Activated naive CD8-positive, alpha-beta T cell treated with anti-CD3 and anti-CD28 coated beads for 36 hours (primary cell): ENCODE results near the gene CASKIN1. TPM values are rescaled to one million over a fixed set of nuclear protein-coding genes. Genes with fewer than 3 reads are reported as not detected.
A peak's percentile ranks its signal among the peaks of the same experiment; 100 is the strongest.
"Not testable (repeated sequence)": the region's sequence is repeated elsewhere in the genome, so short reads cannot be mapped to it uniquely, and the experiment has no call there.

Experiments used
- DNase-seq: peaks from one replicate; pipeline ENCODE4 v3.0.0; 2021
- H3K27ac Mint-ChIP-seq: one replicate; pipeline ENCODE4 v1.8.0; 2022; ENCODE audit warnings: mild to moderate bottlenecking, moderate library complexity, mixed read lengths
- H3K27me3 Mint-ChIP-seq: one replicate; pipeline ENCODE4 v1.8.0; 2022; ENCODE audit warnings: mild to moderate bottlenecking, mixed read lengths
- H3K36me3 Mint-ChIP-seq: one replicate; pipeline ENCODE4 v1.8.0; 2021; ENCODE audit warnings: mild to moderate bottlenecking, mixed read lengths
- H3K4me1 Mint-ChIP-seq: one replicate; pipeline ENCODE4 v1.8.0; 2021; ENCODE audit warnings: mixed read lengths
- H3K4me3 Mint-ChIP-seq: one replicate; pipeline ENCODE4 v1.8.0; 2022; ENCODE audit warnings: mild to moderate bottlenecking, moderate library complexity, mixed read lengths
- H3K9me3 Mint-ChIP-seq: one replicate; pipeline ENCODE4 v1.8.0; 2022; ENCODE audit warnings: mixed read lengths
- total RNA-seq, 2 experiments: library from RNA; stranded (reverse); gene quantifications; one replicate each; pipeline ENCODE4 v1.2.3, GENCODE V29; 2021

CASKIN1 gene
- total RNA-seq, 2 experiments from 2014 or later: 1.8 to 3.4 TPM

DNA sequence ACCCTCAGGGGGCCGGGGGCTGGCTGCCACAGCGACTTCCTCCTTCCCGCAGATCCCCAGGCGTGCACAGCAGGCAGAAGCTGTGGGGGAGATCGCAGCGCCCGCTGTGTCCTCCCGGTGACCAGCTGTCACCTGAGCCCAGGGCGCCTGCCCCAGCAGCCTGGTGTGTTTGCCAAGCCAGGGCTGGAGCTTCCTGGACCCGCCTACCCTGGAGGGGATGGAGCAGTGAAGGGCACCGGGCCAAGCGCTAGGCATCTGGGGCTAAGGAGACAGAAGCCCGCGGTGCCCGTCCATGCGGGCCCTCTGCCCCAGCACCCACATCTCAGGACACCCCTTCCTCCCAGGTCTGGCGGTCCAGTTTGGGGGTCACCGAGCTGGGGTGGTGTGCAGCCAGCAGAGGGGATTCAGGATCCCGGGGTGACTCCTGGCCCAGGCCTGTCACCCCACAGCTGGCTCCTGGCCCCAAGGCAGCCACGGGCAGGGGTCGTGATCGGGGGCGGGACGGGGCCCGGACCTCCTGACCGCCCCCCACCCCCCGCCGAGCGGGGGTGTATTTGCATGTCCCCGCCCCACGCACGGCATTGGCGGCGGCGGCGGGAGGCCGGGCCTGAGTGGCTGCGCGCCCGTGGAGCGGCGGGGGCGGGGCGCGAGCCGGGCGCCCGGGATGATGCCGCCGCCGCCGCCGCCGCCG is 48.3 kb downstream of the CASKIN1 start, which contains the start of gene RAB26:
Gene RAB26, plus strand, starts transcription at position 645 of the 691 bp plus-strand sequence. CDS start 159 bp downstream, outside the sequence.
- Mint-ChIP-seq H3K36me3 (peaks cover 18% of the 10 kb centered on the region), H3K4me1 (peaks cover 23% of the 10 kb centered on the region), H3K9me3 (no peaks in the 10 kb centered on the region), H3K4me3 (peak within 1 kb of the TSS; percentile 34), H3K27me3 (peaks cover 3% of the 10 kb centered on the region), H3K27ac (peak within 1 kb of the TSS; percentile 45)
- DNase-seq: peak; percentile 65

- no peak for DNase-seq
- Mint-ChIP-seq H3K9me3 (no peaks in the 10 kb centered on the region), H3K4me1 (peaks cover 18% of the 10 kb centered on the region), H3K27ac (peak overlapping the region; percentile 48), H3K27me3 (peaks cover 3% of the 10 kb centered on the region), H3K4me3 (no peak overlapping the region), H3K36me3 (peaks cover 11% of the 10 kb centered on the region)
Observed at GRCh38 chr16:2147378-2147777, 49.0 kb downstream of the CASKIN1 start.

- no peaks in the 10 kb centered on the region for H3K27me3 Mint-ChIP-seq
Observed at GRCh38 chr16:2145843-2146242, 50.6 kb downstream of the CASKIN1 start.

GRCh38 chr16:2143878-2144485 is 52.4 kb downstream of the CASKIN1 start:
- peaks cover 2% of the 10 kb centered on the region for H3K4me1 Mint-ChIP-seq
- no peak overlapping the region for H3K27ac Mint-ChIP-seq
- DNase-seq: no peak
- no peaks in the 10 kb centered on the region for H3K27me3 Mint-ChIP-seq
- H3K4me3 Mint-ChIP-seq: no peak overlapping the region
- no peaks in the 10 kb centered on the region for H3K9me3 Mint-ChIP-seq
- no peaks in the 10 kb centered on the region for H3K36me3 Mint-ChIP-seq

More at GRCh38 chr16:2145843-2146242, 50.6 kb downstream of the CASKIN1 start:
- DNase-seq: no peak
- Mint-ChIP-seq H3K36me3 (no peaks in the 10 kb centered on the region), H3K4me3 (no peak overlapping the region), H3K4me1 (peaks cover 8% of the 10 kb centered on the region), H3K9me3 (no peaks in the 10 kb centered on the region), H3K27ac (no peak overlapping the region)

DNA sequence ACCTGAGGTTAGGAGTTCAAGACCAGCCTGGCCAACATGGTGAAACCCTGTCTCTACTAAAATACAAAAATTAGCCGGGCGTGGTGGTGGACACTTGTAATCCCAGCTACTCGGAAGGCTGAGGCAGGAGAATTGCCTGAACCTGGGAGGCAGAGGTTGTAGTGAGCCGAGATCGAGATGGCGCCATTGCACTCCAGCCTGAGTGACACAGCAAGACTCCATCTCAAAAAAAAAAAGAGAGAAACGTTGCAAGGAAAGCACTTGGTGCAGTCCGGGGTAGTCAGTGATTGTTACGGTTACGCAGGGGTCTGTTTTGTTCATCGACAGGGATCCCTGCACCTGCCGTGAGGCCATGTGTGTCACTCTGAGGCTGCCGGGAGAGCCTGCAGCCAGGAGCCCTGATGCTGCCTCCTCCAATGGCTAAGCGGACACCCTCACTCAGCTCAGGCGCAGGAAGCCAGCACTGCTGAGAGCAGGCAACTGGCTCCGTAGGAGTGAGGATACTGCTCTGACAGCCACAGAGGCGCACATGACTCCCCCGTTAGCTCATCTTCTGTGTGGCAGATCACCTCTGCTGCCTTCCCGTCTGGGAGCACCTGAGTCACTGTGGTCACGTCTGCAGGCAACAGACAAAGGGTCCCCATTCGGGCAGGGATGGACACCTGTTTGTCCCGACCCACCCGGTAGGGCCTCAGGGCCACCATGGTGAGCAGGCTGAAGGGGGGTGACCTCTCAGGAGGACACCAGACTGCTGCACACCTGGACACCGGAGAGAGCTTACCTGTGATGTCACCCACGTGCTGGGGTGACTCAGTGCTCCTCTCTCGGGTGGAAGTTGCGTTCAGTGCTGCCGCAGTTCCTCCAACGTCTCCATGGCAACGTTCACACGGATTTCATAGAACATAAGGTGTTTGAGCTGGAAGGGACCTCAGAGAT is 53.2 kb downstream of the CASKIN1 start:
- H3K27ac Mint-ChIP-seq: no peak overlapping the region
- no peak overlapping the region for H3K4me3 Mint-ChIP-seq
- no peaks in the 10 kb centered on the region for H3K36me3 Mint-ChIP-seq
- no peak for DNase-seq
- H3K4me1 Mint-ChIP-seq: peaks cover 2% of the 10 kb centered on the region
- no peaks in the 10 kb centered on the region for H3K27me3 Mint-ChIP-seq
- no peaks in the 10 kb centered on the region for H3K9me3 Mint-ChIP-seq

- H3K27me3 Mint-ChIP-seq: not testable (repeated sequence)
- H3K4me3 Mint-ChIP-seq: peak within 1 kb of the TSS; percentile 89
- peak within 1 kb of the TSS; percentile 88 for H3K27ac Mint-ChIP-seq
Observed at GRCh38 chr16:2135770-2136490, 60.5 kb downstream of the CASKIN1 start, which contains the start of gene PKD1. Gene PKD1, minus strand, starts transcription at chr16:2135898. Its CDS starts 209 bp downstream, at chr16:2135689.

GRCh38 chr16:2135071-2135470 is 61.3 kb downstream of the CASKIN1 start:
- H3K9me3 Mint-ChIP-seq, H3K27ac Mint-ChIP-seq, H3K27me3 Mint-ChIP-seq, H3K36me3 Mint-ChIP-seq, H3K4me1 Mint-ChIP-seq: not testable (repeated sequence)
- peak; percentile 32 for DNase-seq
- peak overlapping the region; percentile 88 for H3K4me3 Mint-ChIP-seq

More at GRCh38 chr16:2135770-2136490, 60.5 kb downstream of the CASKIN1 start, which contains the start of gene PKD1:
- H3K36me3 Mint-ChIP-seq, H3K9me3 Mint-ChIP-seq: not testable (repeated sequence)
- peak; percentile 100 for DNase-seq
- peaks cover 10% of the 10 kb centered on the region for H3K4me1 Mint-ChIP-seq

DNA sequence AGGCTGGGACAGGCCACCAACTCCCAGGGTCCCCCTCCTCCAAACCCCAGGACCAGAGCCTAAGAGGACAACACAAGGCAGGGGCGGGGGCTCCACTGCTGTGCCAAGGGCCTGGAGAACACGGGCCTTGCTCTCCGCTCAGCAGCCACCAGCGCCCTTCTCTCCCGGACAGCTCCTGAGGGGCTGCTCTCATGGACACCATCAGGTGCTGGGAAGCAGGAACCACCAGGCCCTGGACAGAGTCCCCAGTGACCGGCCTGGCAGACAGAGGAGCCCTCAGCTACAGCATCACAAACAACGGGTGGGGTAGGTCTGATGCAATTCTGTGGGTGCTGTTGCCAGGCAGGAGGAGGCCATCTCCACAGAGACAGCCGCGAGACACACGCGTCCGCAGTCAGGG is 62.6 kb downstream of the CASKIN1 start:
- H3K27ac Mint-ChIP-seq, H3K27me3 Mint-ChIP-seq: not testable (repeated sequence)

DNA sequence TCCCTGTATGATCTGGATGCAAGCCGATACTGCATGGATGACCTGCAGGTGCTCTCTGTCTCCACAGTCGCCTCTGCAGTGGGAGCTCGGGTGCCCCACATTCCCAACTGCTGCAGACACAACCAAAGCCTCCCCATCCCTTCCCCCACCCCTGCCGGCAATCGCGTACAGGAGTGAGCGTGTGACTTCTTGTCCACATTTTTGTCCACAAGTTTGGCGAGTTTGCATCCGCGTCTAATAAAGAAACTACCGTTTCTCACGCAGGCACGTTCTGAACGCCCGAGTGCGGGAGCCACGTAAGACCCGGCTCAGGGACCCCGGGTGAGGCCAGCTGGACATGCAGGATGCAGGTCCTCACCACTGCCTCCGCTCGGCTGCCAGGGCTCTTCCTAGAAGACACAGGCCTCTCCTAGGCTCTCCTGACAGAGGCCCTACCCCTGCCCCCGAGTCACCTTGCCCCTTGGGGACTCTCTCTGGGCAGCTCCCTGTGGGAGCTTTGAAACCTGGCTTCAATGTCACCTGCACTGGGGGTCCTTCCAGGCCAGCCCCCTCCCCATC is 66.4 kb downstream of the CASKIN1 start:
- not testable (repeated sequence) for H3K27ac Mint-ChIP-seq, H3K27me3 Mint-ChIP-seq, H3K36me3 Mint-ChIP-seq, DNase-seq, H3K4me3 Mint-ChIP-seq, H3K9me3 Mint-ChIP-seq
- peaks cover 15% of the 10 kb centered on the region for H3K4me1 Mint-ChIP-seq

More for the DNA sequence above, 62.6 kb downstream of the CASKIN1 start:
- not testable (repeated sequence) for DNase-seq, H3K36me3 Mint-ChIP-seq, H3K9me3 Mint-ChIP-seq, H3K4me3 Mint-ChIP-seq
- peaks cover 13% of the 10 kb centered on the region for H3K4me1 Mint-ChIP-seq

DNA sequence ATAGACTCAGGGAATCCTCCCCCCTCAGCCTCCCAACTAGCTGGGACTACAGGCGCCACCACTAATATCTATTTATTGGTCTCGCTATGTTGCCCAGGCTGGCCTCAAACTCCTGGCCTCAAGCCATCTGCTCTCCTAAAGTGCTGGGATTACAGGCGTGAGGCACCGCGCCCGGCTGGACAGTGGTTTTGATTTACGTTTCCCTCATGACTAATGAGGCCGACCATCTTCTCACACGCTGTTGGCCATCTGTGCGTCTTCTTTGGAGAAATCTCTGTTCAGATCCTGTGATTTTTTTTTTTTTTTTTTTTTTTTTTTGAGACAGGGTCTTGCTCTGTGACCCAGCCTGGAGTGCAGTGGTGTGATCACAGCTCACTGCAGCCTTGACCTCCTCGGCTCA is 67.2 kb downstream of the CASKIN1 start:
- not testable (repeated sequence) for DNase-seq, H3K4me3 Mint-ChIP-seq, H3K36me3 Mint-ChIP-seq, H3K9me3 Mint-ChIP-seq, H3K27me3 Mint-ChIP-seq
- Mint-ChIP-seq H3K27ac (peak overlapping the region; percentile 91), H3K4me1 (peaks cover 13% of the 10 kb centered on the region)

DNA sequence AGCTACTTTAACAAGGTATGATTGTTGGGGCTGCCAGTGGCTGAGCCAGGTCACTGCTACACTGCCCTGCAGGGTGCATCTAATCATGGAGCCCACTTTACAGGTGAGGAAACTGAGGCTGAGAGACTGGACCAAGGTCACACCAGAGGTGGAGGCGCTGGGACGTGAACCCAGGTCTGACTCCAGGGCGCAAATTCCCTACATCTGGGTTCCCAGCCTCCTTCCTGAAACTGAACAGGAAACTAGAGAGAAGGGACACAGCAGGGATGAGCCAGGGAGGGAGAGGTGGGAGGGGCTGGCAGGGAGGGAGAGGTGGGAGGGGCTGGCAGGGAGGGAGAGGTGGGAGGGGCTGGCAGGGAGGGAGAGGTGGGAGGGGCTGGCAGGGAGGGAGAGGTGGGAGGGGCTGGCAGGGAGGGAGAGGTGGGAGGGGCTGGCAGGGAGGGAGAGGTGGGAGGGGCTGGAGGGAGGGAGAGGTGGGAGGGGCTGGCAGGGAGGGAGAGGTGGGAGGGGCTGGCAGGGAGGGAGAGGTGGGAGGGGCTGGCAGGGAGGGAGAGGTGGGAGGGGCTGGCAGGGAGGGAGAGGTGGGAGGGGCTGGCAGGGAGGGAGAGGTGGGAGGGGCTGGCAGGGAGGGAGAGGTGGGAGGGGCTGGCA is 68.7 kb downstream of the CASKIN1 start:
- H3K36me3 Mint-ChIP-seq, DNase-seq, H3K27ac Mint-ChIP-seq, H3K4me3 Mint-ChIP-seq, H3K27me3 Mint-ChIP-seq, H3K9me3 Mint-ChIP-seq: not testable (repeated sequence)
- H3K4me1 Mint-ChIP-seq: peaks cover 13% of the 10 kb centered on the region
